Activated naive CD4-positive, alpha-beta T cell treated with anti-CD3 and anti-CD28 coated beads, Interleukin-2, amount 10 ng/mL, durations not matched to agents 5 hours and 36 hours (primary cell): ENCODE measurements around the gene TRPM7. TPM values are rescaled to one million over a fixed set of nuclear protein-coding genes. Genes with fewer than 3 reads are reported as not detected.

Experiments
- total RNA-seq, 2 experiments: library from RNA; stranded (reverse); gene quantifications; one replicate each; pipeline ENCODE4 v1.2.3, GENCODE V29; 2021

The TRPM7 gene
- 10 to 100 TPM; 40.8 to 41.1 TPM for total RNA-seq

GRCh38 chr15:50686469-50687301 lies at the start of gene TRPM7:
TSS of gene TRPM7 (minus strand) at chr15:50686797. CDS start at chr15:50686533, 264 bp downstream.

GRCh38 chr15:50546566-50546965 lies 140.0 kb downstream of the TRPM7 start, which contains the start of gene USP50:
TSS of gene USP50 (minus strand) at chr15:50546666. CDS start at chr15:50546525, 141 bp downstream.

Other genes with a start within 250 kb of the TRPM7 start
- gene USP50, start 140.1 kb downstream of the TRPM7 start, total RNA-seq, result not detected
- gene SPPL2A, start 78.9 kb upstream of the TRPM7 start, total RNA-seq, result 10 to 100 TPM; 74.6 to 82.4 TPM
- 10 to 100 TPM; 12.8 to 13.8 TPM for gene AP4E1, start 221.9 kb upstream of the TRPM7 start, total RNA-seq